ENCODE data around the gene CTXN3. TPM values are rescaled to one million over a fixed set of nuclear protein-coding genes. Genes with fewer than 3 reads are reported as not detected.

CTXN3 gene
- total RNA-seq, 1 donor from 2014 or later = not detected

DNA sequence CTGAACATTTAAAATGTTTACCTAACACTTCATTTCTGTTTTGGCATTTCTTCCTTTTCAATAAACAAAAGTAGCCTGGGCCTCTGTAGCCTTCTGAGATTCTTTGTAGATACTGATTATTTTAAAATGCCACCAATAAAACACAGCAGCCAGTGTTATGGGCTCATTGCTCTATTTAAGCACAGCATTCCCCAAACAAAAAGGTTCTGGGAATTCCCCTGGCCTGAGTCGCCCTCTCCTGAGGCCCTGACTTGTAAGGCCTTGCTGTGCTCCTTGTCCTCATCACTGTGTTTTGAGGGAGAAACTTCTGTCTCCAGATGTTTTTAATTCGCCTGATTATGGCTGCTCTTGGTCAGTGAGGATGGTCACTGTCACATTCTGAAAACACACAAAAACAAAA lies 33.0 kb upstream of the CTXN3 start:
- no peak overlapping the region for H3K27ac ChIP-seq
- no peak for DNase-seq (ENCODE audit: low spot score in 2 of 2)
- no peaks in the 10 kb centered on the region for H3K4me1 ChIP-seq
- no peaks in the 10 kb centered on the region for H3K9me3 ChIP-seq
- no peaks in the 10 kb centered on the region for H3K27me3 ChIP-seq
- H3K36me3 ChIP-seq = no peaks in the 10 kb centered on the region
- intact Hi-C loops (cut with DNase I) = no loop called here
- no peak for TF ChIP-seq CTCF (IDR thresholded peaks at IDR 0.05)
- H3K4me3 ChIP-seq = no peak overlapping the region

DNA sequence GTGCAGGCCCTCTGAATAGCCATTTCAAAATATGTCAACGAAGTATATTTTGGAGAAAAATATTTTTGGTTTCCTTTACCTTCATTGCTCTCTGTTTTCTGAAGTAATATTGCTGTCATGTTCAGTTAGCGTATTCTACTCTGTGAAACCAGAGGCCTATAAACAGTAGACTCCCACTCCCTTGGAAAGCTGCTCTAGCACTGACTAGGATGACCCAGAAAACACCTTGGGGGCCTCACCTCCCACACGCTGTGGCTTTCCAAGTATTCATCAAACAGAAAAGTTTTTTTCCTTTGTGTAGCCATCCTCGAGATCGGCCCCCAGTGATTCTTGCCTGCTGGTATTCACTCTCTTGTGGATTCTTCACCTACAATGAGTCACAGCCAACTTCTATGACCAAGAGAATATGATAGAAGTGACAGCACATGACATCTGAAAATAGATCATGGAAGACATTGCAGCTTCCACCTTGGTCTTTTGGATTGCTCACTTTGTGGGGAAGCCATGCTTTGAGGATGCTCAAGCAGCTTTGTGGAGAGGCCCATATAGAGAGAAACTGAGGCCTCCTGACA lies 28.9 kb upstream of the CTXN3 start:
- no peak for DNase-seq (ENCODE audit: low spot score in 2 of 2)
- TF ChIP-seq CTCF (IDR thresholded peaks at IDR 0.05) = no peak
- intact Hi-C loops (cut with DNase I) = no loop called here
- no peaks in the 10 kb centered on the region for H3K27me3 ChIP-seq
- H3K4me3 ChIP-seq = no peak overlapping the region
- no peak overlapping the region for H3K27ac ChIP-seq
- no peaks in the 10 kb centered on the region for H3K9me3 ChIP-seq
- H3K36me3 ChIP-seq = no peaks in the 10 kb centered on the region
- no peaks in the 10 kb centered on the region for H3K4me1 ChIP-seq

DNA sequence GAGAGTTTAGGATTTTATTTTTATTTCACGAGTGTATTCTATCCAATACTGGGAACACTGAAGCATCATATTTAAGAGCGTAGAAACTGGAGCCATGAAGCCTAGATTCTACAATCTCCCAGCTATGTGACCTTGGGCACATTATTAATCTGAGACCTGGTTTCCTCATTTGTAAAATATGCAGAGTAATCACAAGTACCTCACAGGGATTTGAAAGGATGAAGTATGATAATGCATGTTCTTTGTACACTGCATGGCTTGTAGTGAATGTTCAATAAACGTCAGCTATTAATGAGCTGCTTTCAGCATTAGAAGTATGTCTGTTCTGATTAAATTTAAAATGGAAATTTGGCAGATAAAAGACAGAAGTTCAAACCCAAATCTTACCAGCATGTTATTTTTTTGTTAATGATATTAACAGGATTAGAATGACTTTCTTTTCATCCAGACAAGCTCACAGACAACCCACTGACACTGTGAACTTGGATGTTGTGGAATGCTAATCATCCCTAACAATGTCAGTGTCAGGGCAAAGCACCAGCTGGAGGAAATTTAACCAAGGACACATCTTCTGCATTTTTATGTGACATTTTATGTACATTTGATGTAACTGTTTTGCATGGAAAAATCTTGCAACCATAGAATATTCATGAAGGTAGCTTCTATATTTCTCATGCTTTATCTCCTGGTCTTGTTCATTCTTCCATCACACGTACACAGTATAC lies 27.1 kb upstream of the CTXN3 start:
- intact Hi-C loops (cut with DNase I) = no loop called here
- TF ChIP-seq CTCF (IDR thresholded peaks at IDR 0.05) = no peak
- no peaks in the 10 kb centered on the region for H3K4me1 ChIP-seq
- no peak overlapping the region for H3K4me3 ChIP-seq
- H3K27me3 ChIP-seq = no peaks in the 10 kb centered on the region
- DNase-seq (ENCODE audit: low spot score in 2 of 2) = no peak
- no peak overlapping the region for H3K27ac ChIP-seq
- H3K9me3 ChIP-seq = no peaks in the 10 kb centered on the region
- H3K36me3 ChIP-seq = no peaks in the 10 kb centered on the region

DNA sequence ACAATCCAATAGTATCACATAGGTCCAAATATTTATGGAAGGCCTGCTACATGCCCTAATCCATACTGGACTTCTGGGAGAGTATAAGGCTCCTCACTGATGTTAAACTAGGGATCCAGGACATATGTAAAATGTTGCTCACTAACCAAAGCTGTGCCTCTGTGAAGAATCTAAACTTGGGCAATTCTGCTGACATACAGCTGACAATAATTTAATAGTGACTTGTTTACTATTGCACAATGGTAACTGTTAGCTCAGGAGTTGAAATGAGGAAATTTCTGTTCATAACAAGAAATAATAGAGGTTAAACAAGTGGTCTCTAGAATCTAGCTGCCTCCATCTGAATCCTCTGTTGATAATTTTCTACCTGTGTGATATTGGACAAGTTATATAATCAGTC lies 14.9 kb upstream of the CTXN3 start:
- DNase-seq (ENCODE audit: low spot score in 2 of 2) = no peak
- Histone ChIP-seq H3K27ac (no peak overlapping the region), H3K4me1 (no peaks in the 10 kb centered on the region), H3K36me3 (no peaks in the 10 kb centered on the region), H3K27me3 (no peaks in the 10 kb centered on the region), H3K4me3 (no peak overlapping the region), H3K9me3 (no peaks in the 10 kb centered on the region)
- no peak for TF ChIP-seq CTCF (IDR thresholded peaks at IDR 0.05)
- intact Hi-C loops (cut with DNase I) = no loop called here

DNA sequence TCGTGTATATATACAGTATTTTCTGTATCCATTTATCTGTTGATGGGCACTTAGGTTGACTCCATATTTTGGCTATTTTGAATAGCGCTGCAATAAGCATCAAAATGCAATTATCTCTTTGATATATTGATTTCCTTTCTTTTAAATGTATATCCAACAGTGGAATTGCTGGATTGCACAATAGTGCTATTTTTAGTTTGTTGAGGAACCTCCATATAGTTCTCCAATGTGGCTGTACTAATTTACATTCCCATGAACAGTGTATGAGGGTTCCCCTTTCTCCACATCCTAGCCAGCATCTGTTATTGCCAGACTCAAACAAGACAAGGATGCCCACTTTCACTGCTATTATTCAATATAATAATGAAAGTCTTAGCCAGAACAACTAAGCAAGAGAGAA lies 9.1 kb upstream of the CTXN3 start:
- TF ChIP-seq CTCF (IDR thresholded peaks at IDR 0.05) = no peak
- Histone ChIP-seq H3K9me3 (no peaks in the 10 kb centered on the region), H3K4me1 (no peaks in the 10 kb centered on the region), H3K4me3 (no peak overlapping the region), H3K27ac (no peak overlapping the region), H3K36me3 (no peaks in the 10 kb centered on the region), H3K27me3 (no peaks in the 10 kb centered on the region)
- intact Hi-C loops (cut with DNase I) = no loop called here
- DNase-seq (ENCODE audit: low spot score in 2 of 2) = no peak
